ENCODE results near the gene LILRA5. TPM values are rescaled to one million over a fixed set of nuclear protein-coding genes. Genes with fewer than 3 reads are reported as not detected.

The LILRA5 gene
- total RNA-seq, 3 donors from 2014 or later (not counting 1 experiment from before 2014, with no cell fraction given), result 3.4 to 22.3 (median 11.1) TPM

- WGBS (ENCODE audit: insufficient coverage), result 79% methylated on average over 9 of the region's 9 CpGs
- no peak for ATAC-seq
- no peak within 1 kb of the TSS for H3K27ac Mint-ChIP-seq
- H3K27ac ChIP-seq (ENCODE audit: low read length), result no peak within 1 kb of the TSS
- intact Hi-C loops (cut with micrococcal nuclease), result no loop called here
- H3K36me3 ChIP-seq (ENCODE audit: control insufficient read depth, insufficient read depth, low read length), result no peaks in the 10 kb centered on the region
- no peaks in the 10 kb centered on the region for H3K9me3 Mint-ChIP-seq
- no peak for TF ChIP-seq CTCF (IDR thresholded peaks at IDR 0.05)
- no peaks in the 10 kb centered on the region for H3K4me1 ChIP-seq (ENCODE audit: control insufficient read depth, insufficient read depth, low read length)
- H3K27me3 Mint-ChIP-seq (ENCODE audit: low read depth in 2 of 2), result peaks cover 8 to 14% of the 10 kb centered on the region in 2 donors
- H3K4me3 Mint-ChIP-seq, result no peak within 1 kb of the TSS
- DNase-seq, result no peak
- H3K27me3 ChIP-seq (ENCODE audit: control insufficient read depth, insufficient read depth, low read length), result no peaks in the 10 kb centered on the region
- H3K4me1 Mint-ChIP-seq, result no peaks in the 10 kb centered on the region
- no peaks in the 10 kb centered on the region for H3K9me3 ChIP-seq (ENCODE audit: control insufficient read depth, insufficient read depth, low read length)
- H3K36me3 Mint-ChIP-seq, result no peaks in the 10 kb centered on the region
- H3K4me3 ChIP-seq (ENCODE audit: low read length), result no peak within 1 kb of the TSS
These were observed 55.9 kb downstream of the LILRA5 start, which contains the start of gene LILRB5 for GRCh38 chr19:54257116-54257480. LILRB5 (minus strand) TSS chr19:54257273; CDS start chr19:54257193, 80 bp downstream.

Other genes starting within 250 kb of the LILRA5 start
- gene VSTM1, start 249.3 kb downstream of the LILRA5 start, total RNA-seq, result 1 to 10 TPM in 2 of 3 donors, under 1 TPM in 1; 0.72 to 2.8 (median 2.7) TPM
- gene TARM1, start 231.8 kb downstream of the LILRA5 start, total RNA-seq, result not detected
- gene OSCAR, start 212.4 kb downstream of the LILRA5 start, total RNA-seq, result 1 to 10 TPM; 2.3 to 5.4 (median 4.4) TPM
- gene NDUFA3, start 210.3 kb downstream of the LILRA5 start, total RNA-seq, result 10 to 100 TPM; 48.4 to 91.9 (median 71.4) TPM
- gene TFPT, start 197.5 kb downstream of the LILRA5 start, total RNA-seq, result 10 to 100 TPM; 14.1 to 14.4 (median 14.2) TPM
- gene PRPF31, start 197.4 kb downstream of the LILRA5 start, total RNA-seq, result 10 to 100 TPM; 64.4 to 65.9 (median 64.9) TPM
- gene CNOT3, start 175.4 kb downstream of the LILRA5 start, total RNA-seq, result 10 to 100 TPM; 46.3 to 73.9 (median 51.7) TPM
- 1 to 10 TPM; 8.3 to 9.4 (median 9.1) TPM for gene LENG1, start 153.4 kb downstream of the LILRA5 start, total RNA-seq
- 1 to 10 TPM; 7.2 to 8.2 (median 7.5) TPM for gene TMC4, start 140.0 kb downstream of the LILRA5 start, total RNA-seq
- 10 to 100 TPM; 24.1 to 53.9 (median 31.2) TPM for gene MBOAT7, start 123.6 kb downstream of the LILRA5 start, total RNA-seq
- gene TSEN34, start 121.9 kb downstream of the LILRA5 start, total RNA-seq, result 10 to 100 TPM; 11.5 to 16.7 (median 13.5) TPM
- 100 to 1,000 TPM; 617 to 958 (median 906) TPM for gene RPS9, start 112.3 kb downstream of the LILRA5 start, total RNA-seq
- 10 to 100 TPM in 2 of 3 donors, 1 to 10 TPM in 1; 6.8 to 12.6 (median 12.6) TPM for gene LILRB3, start 90.2 kb downstream of the LILRA5 start, total RNA-seq
- gene LILRA6, start 70.4 kb downstream of the LILRA5 start, total RNA-seq, result 1 to 10 TPM; 2.1 to 2.6 (median 2.1) TPM
- under 1 TPM in 2 of 3 donors, not detected in 1; 0.09 to 0.18 TPM for gene LILRB5, start 55.9 kb downstream of the LILRA5 start, total RNA-seq
- 10 to 100 TPM in 2 of 3 donors, 1 to 10 TPM in 1; 4.6 to 41.4 (median 23.7) TPM for gene LILRB2, start 32.1 kb downstream of the LILRA5 start, total RNA-seq
- gene LILRA4, start 26.0 kb upstream of the LILRA5 start, total RNA-seq, result 1 to 10 TPM in 2 of 3 donors, not detected in 1; 2.0 to 2.4 TPM
- gene LAIR1, start 51.8 kb upstream of the LILRA5 start, total RNA-seq, result 100 to 1,000 TPM; 117 to 163 (median 156) TPM
- gene TTYH1, start 102.3 kb upstream of the LILRA5 start, total RNA-seq, result under 1 TPM; 0.59 to 0.84 (median 0.65) TPM
- 100 to 1,000 TPM; 479 to 563 (median 507) TPM for gene LENG8, start 136.0 kb upstream of the LILRA5 start, total RNA-seq
- 1 to 10 TPM; 3.2 to 5.6 (median 4.3) TPM for gene LENG9, start 150.6 kb upstream of the LILRA5 start, total RNA-seq
- not detected for gene CDC42EP5, start 160.1 kb upstream of the LILRA5 start, total RNA-seq
- 10 to 100 TPM; 44.1 to 67.7 (median 53.3) TPM for gene LAIR2, start 189.7 kb upstream of the LILRA5 start, total RNA-seq

All from natural killer cell (primary cell).